Neutrophil (primary cell): ENCODE data around the gene KIF1C.
A peak's percentile ranks its signal among the peaks of the same experiment; 100 is the strongest.

Experiments used
- H3K27ac ChIP-seq: fragments of 200-600 bp; sonication (generic); 2 replicates; pipeline ENCODE4 v1.5.1; 2016; ENCODE audit warnings: mild to moderate bottlenecking, moderate library complexity
- H3K27me3 ChIP-seq: fragments of 200-600 bp; sonication (generic); 2 replicates; pipeline ENCODE4 v1.6.0; 2016; ENCODE audit warnings: mild to moderate bottlenecking
- H3K36me3 ChIP-seq: fragments of 200-600 bp; sonication (generic); 2 replicates; pipeline ENCODE4 v1.5.1; 2017
- H3K4me1 ChIP-seq, 2 experiments: fragments of 200-600 bp in 1 of 2; sonication (generic) in 1 of 2; 1 replicate in 1 of 2; 2 replicates in 1 of 2; pipeline versions ENCODE4 v1.5.1 to v1.6.1; 2013 to 2016; ENCODE audit warnings: low read depth in 1 of 2, low read length in 1 of 2, mild to moderate bottlenecking in 1 of 2, moderate library complexity in 1 of 2; ENCODE audit not compliant: control insufficient read depth in 1 of 2, insufficient read depth in 1 of 2
- H3K4me3 ChIP-seq, 2 experiments: fragments of 200-600 bp in 1 of 2; sonication (generic) in 1 of 2; 1 replicate in 1 of 2; 2 replicates in 1 of 2; pipeline ENCODE4 v1.5.1; 2013 to 2016; ENCODE audit warnings: low read depth in 1 of 2, low read length in 1 of 2, mild to moderate bottlenecking in 1 of 2, moderate library complexity in 1 of 2
- H3K9me3 ChIP-seq: fragments of 200-600 bp; sonication (generic); 2 replicates; pipeline ENCODE4 v1.5.1; 2016
- TF ChIP-seq, protein P1 (sequence below): fragments of 200-600 bp; sonication (generic); IDR thresholded peaks from 2 replicates; pipeline ENCODE4 v1.5.1; 2016; ENCODE audit warnings: antibody characterized with exemption

KIF1C gene

DNA sequence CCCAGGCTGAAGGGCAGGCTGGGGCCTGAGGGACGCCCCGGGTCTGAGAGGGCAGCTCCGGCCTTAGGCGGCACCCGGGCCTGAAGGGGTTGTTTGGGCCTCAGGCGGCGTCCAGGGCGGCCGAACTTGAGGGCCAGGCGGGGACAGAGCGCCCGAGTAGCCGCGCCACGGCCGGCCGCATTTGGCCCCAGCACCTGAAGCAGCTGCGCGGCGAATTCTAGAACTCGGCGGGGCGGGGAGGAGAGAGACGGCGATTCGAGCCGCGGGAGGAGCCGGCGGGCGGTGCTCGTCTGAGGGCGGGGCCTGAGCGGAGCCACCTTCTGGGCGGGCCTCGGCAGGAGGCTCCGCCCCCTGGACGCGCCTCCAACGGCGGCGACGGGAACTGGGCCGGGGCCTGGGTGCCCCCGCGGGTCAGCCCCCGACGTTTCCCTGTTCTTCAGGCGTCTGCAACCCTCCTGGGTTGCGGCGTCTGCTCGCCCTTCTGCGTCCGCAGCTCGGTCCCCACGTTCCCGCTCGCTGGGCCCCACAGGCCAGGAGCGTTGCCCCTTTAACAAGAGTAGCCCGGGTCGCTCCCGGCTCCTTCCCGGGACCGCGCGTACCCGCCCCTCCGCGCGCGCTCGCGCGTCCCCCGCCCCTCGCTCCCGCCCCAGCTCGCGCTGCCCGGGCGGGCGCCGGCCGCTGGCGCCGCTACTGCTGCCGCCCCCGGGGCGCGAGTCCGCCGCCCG is at the start of gene KIF1C, which contains the start of gene INCA1:
Gene KIF1C, plus strand, starts transcription at position 649 of the 725 bp plus-strand sequence. CDS start 2,297 bp downstream, outside the sequence.
Gene INCA1, minus strand, starts transcription at position 221 of the 725 bp plus-strand sequence. CDS start 3,085 bp downstream, outside the sequence.
- peak within 1 kb of the TSS; percentile 69 to 87 for H3K4me3 ChIP-seq
- no peaks in the 10 kb centered on the region for H3K9me3 ChIP-seq
- H3K4me1 ChIP-seq: peaks cover 30 to 36% of the 10 kb centered on the region in 2 experiments
- no peaks in the 10 kb centered on the region for H3K27me3 ChIP-seq
- H3K36me3 ChIP-seq: peaks cover 22% of the 10 kb centered on the region
- H3K27ac ChIP-seq: peak within 1 kb of the TSS; percentile 83
- TF ChIP-seq, protein P1, sequence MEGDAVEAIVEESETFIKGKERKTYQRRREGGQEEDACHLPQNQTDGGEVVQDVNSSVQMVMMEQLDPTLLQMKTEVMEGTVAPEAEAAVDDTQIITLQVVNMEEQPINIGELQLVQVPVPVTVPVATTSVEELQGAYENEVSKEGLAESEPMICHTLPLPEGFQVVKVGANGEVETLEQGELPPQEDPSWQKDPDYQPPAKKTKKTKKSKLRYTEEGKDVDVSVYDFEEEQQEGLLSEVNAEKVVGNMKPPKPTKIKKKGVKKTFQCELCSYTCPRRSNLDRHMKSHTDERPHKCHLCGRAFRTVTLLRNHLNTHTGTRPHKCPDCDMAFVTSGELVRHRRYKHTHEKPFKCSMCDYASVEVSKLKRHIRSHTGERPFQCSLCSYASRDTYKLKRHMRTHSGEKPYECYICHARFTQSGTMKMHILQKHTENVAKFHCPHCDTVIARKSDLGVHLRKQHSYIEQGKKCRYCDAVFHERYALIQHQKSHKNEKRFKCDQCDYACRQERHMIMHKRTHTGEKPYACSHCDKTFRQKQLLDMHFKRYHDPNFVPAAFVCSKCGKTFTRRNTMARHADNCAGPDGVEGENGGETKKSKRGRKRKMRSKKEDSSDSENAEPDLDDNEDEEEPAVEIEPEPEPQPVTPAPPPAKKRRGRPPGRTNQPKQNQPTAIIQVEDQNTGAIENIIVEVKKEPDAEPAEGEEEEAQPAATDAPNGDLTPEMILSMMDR: peak; percentile 78

DNA sequence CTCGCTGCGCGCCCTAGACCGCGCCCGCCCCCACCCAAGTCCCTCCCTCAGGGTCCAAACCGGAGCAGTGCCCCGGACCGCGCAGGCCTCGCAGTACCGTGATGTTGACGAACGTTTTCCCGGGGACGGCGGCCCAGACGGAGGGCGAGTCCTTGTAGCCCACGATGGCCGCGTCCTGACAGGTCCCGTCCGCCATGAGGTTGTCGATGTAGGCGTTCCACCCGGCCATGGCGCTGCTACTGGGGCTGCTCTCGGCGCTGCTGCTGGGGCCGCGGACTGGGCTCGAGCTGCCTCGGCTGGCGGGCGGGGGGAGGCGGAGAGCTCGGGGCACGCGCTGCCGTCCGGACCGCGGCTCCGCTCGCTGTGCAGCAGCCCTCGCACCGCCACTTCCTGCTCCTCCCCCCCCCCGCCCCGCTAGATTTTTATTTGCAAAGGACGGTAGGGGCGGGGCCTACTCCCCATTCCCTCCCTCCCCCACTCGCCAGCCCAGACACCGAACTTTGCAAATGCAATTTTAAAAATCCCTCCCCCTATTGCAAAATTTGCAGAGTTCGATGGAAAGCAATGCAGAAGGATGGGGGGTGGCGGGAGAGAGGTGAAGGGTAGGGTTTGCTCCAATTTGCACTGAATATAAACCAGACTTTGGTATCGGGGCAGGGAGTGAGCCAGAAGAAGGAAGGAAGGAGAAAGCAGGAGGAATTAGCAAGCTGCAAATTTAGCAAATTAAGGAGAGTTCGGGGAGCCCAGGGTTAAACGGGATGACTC is 49.4 kb upstream of the KIF1C start, which contains the start of gene PFN1:
Gene PFN1, minus strand, starts transcription at position 365 of the 765 bp plus-strand sequence. Its CDS starts 136 bp downstream, at position 229.
- H3K36me3 ChIP-seq: peaks cover 24% of the 10 kb centered on the region
- peak within 1 kb of the TSS; percentile 99 for H3K4me3 ChIP-seq
- TF ChIP-seq, protein P1: no peak
- H3K4me1 ChIP-seq: peaks cover 63 to 75% of the 10 kb centered on the region in 2 experiments
- H3K9me3 ChIP-seq: no peaks in the 10 kb centered on the region
- peak within 1 kb of the TSS; percentile 96 for H3K27ac ChIP-seq
- no peaks in the 10 kb centered on the region for H3K27me3 ChIP-seq

DNA sequence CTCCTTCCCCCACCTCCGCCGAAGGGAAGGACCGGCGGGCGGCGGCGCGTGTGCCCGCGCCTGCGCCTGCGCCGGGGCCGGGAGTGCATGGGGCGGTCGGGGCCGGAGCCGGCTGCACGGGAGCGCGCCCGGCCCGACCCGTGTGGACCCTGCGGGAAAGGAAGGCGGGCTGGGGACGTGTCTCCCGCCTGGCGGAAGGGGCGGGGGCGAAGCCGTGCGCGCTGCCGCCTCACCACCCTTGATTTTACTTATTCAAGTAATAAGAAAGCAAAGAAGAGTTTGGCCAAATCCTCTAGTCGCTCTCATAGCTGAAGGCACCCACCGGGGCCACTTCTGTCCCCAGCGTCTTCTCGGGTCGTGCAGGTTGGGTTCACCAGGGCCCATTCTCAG is 48.8 kb upstream of the KIF1C start:
- TF ChIP-seq, protein P1: no peak
- Histone ChIP-seq H3K4me3 (peak overlapping the region; percentile 99), H3K4me1 (peaks cover 58 to 69% of the 10 kb centered on the region in 2 experiments), H3K27ac (peak overlapping the region; percentile 96), H3K36me3 (peaks cover 21% of the 10 kb centered on the region), H3K9me3 (no peaks in the 10 kb centered on the region), H3K27me3 (no peaks in the 10 kb centered on the region)

DNA sequence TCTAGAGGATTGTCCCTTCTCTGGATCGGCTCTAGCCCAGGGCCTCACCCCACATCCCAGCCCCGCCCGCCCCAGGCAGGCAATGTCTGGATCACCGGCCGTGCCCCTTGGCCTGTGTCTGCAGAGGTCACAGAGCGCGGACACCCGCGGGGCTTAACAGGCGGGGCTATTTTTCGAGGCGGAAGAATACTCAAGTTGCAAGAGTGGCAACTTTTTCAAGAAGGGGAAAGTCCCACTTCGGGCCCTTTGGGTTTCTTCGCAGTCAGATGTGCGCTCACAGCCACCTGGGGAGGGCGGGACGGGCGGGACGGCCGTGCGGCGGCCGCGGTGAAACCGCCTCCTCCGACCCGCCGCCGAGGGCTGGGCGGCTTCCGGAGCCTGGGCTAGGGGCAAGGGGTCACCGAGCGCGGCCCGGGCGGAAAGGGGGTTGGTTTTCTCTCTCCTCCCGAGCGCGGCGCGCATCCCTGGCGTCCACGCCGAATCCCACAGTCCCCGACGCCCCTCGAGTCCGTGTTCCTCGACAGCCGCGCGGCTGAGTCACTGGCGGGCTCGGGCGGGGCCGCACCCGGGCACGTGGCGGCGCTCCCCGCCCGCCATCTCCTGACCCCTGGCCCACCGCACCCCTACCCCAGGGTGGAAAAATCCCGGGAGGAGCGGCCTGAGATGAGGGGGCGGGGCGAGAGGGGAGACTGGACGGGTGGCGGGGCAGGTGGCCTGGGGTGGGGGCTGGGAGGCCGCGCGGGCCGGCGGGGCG is 48.3 kb upstream of the KIF1C start:
- peaks cover 52 to 63% of the 10 kb centered on the region in 2 experiments for H3K4me1 ChIP-seq
- H3K4me3 ChIP-seq: peak overlapping the region; percentile 99
- TF ChIP-seq, protein P1: no peak
- H3K9me3 ChIP-seq: no peaks in the 10 kb centered on the region
- H3K36me3 ChIP-seq: peaks cover 21% of the 10 kb centered on the region
- no peaks in the 10 kb centered on the region for H3K27me3 ChIP-seq
- peak overlapping the region; percentile 96 for H3K27ac ChIP-seq

DNA sequence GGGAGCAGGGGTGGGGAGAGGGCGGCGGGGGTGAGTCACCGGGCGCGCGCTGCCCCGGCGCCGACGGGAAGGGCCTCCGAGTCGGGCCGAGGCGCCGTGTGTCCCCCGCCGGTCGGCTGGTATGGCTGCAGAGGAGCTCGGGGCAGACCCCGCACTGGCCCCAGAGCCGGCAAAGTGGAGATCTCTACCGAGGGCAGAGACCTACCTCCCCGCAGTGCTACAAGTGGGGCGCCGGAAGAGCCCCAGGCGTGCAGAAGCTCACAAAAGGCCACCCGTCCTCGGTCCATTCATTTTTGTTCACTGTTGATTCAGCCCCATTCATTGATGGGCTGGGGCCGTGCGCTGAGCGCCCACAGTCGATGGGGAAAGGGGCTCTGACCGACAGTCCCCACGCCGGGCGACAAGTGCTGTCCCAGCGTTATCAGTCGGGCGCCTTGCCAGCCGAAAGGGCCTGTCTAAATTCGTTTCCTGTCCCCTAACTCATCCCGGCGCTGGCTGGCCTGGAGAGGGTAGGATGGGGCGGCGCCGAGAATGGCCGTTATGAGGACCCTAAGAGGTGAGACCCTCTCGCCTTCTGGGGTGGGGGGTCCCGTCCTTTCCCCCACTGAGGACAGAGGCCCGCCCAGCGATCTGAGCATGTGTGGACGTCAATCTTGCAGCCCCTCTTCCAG is 47.5 kb upstream of the KIF1C start:
- Histone ChIP-seq H3K4me3 (peak overlapping the region; percentile 99), H3K27ac (peak overlapping the region; percentile 96), H3K4me1 (peaks cover 45 to 56% of the 10 kb centered on the region in 2 experiments), H3K27me3 (no peaks in the 10 kb centered on the region), H3K9me3 (no peaks in the 10 kb centered on the region), H3K36me3 (peaks cover 17% of the 10 kb centered on the region)
- TF ChIP-seq, protein P1: no peak
